Measurements from ENCODE around the gene GLDC.
"Not testable (repeated sequence)": the region's sequence is repeated elsewhere in the genome, so short reads cannot be mapped to it uniquely, and the experiment has no call there.

The GLDC gene

GRCh38 chr9:6564360-6564759, 81.2 kb downstream of the GLDC start:
- DNase-seq, result no peak

- no peak for DNase-seq
Measured at GRCh38 chr9:6562871-6563430, 82.6 kb downstream of the GLDC start.

GRCh38 chr9:6562201-6562600, 83.3 kb downstream of the GLDC start:
- no peak for DNase-seq

GRCh38 chr9:6557883-6558616, 87.5 kb downstream of the GLDC start:
- no peak for DNase-seq

GRCh38 chr9:6553866-6554265, 91.7 kb downstream of the GLDC start:
- DNase-seq, result no peak

- no peak for DNase-seq
Measured at GRCh38 chr9:6552498-6553121, 92.9 kb downstream of the GLDC start.

GRCh38 chr9:6552033-6552432, 93.5 kb downstream of the GLDC start:
- no peak for DNase-seq

- DNase-seq, result no peak
Measured at GRCh38 chr9:6551136-6551535, 94.4 kb downstream of the GLDC start.

GRCh38 chr9:6549106-6549800, 96.3 kb downstream of the GLDC start:
- DNase-seq, result no peak

- no peak for DNase-seq
Measured at GRCh38 chr9:6545017-6545691, 100.4 kb downstream of the GLDC start.

- DNase-seq, result no peak
Measured at GRCh38 chr9:6543204-6543603, 102.3 kb downstream of the GLDC start.

GRCh38 chr9:6542617-6543016, 102.9 kb downstream of the GLDC start:
- not testable (repeated sequence) for DNase-seq

- DNase-seq, result no peak
Measured at GRCh38 chr9:6538666-6539071, 106.9 kb downstream of the GLDC start.

- no peak for DNase-seq
Measured at GRCh38 chr9:6535594-6535993, 109.9 kb downstream of the GLDC start.

- no peak for DNase-seq
Measured at GRCh38 chr9:6525326-6526045, 120.0 kb downstream of the GLDC start.

- no peak for DNase-seq
Measured at GRCh38 chr9:6522263-6522662, 123.3 kb downstream of the GLDC start.

- no peak for DNase-seq
Measured at GRCh38 chr9:6512085-6512657, 133.4 kb downstream of the GLDC start.

- DNase-seq, result no peak
Measured at GRCh38 chr9:6506571-6506970, 139.0 kb downstream of the GLDC start.

GRCh38 chr9:6502399-6502798, 143.1 kb downstream of the GLDC start:
- DNase-seq, result no peak

GRCh38 chr9:6501526-6502210, 143.9 kb downstream of the GLDC start:
- DNase-seq, result no peak

GRCh38 chr9:6498982-6499381, 146.5 kb downstream of the GLDC start:
- no peak for DNase-seq

GRCh38 chr9:6495466-6495865, 150.1 kb downstream of the GLDC start:
- no peak for DNase-seq
